GM18861 (cell line): ENCODE measurements around the gene LPXN.
A peak's percentile ranks its signal among the peaks of the same experiment; 100 is the strongest.
"Not testable (repeated sequence)": the region's sequence is repeated elsewhere in the genome, so short reads cannot be mapped to it uniquely, and the experiment has no call there.

Experiments
- ATAC-seq: cut with Tn5 transposase; IDR thresholded peaks from one replicate; pipeline ENCODE4 v1.9.1; 2021; ENCODE audit not compliant: unreplicated experiment

The LPXN gene

GRCh38 chr11:58579192-58580129 is 3.8 kb upstream of the LPXN start:
- ATAC-seq: peak; percentile 32

- ATAC-seq: peak; percentile 19
These were observed 3.1 kb upstream of the LPXN start, which contains the start of gene ZFP91 for GRCh38 chr11:58578635-58579191. TSS of gene ZFP91 (plus strand) at chr11:58579063. CDS start at chr11:58579282, 219 bp downstream.

- no peak for ATAC-seq
These were observed 2.5 kb upstream of the LPXN start for GRCh38 chr11:58578136-58578634.

GRCh38 chr11:58577555-58578135 is 2.0 kb upstream of the LPXN start:
- peak; percentile 43 for ATAC-seq

GRCh38 chr11:58576887-58577471 is 1.3 kb upstream of the LPXN start:
- no peak for ATAC-seq

- no peak for ATAC-seq
These were observed 775 bp downstream of the LPXN start for GRCh38 chr11:58574881-58575280.

- ATAC-seq: peak; percentile 18
These were observed 2.1 kb downstream of the LPXN start for GRCh38 chr11:58573451-58574104.

- ATAC-seq: not testable (repeated sequence)
These were observed 2.8 kb downstream of the LPXN start for GRCh38 chr11:58572906-58573305.

GRCh38 chr11:58567889-58568512 is 7.7 kb downstream of the LPXN start:
- ATAC-seq: peak; percentile 70

GRCh38 chr11:58564231-58564630 is 11.4 kb downstream of the LPXN start:
- ATAC-seq: no peak

GRCh38 chr11:58562375-58562800 is 13.3 kb downstream of the LPXN start:
- peak; percentile 91 for ATAC-seq

- ATAC-seq: no peak
These were observed 14.1 kb downstream of the LPXN start for GRCh38 chr11:58561394-58562098.

- ATAC-seq: no peak
These were observed 14.8 kb downstream of the LPXN start for GRCh38 chr11:58560842-58561241.

- ATAC-seq: no peak
These were observed 26.0 kb downstream of the LPXN start for GRCh38 chr11:58549644-58550043.

GRCh38 chr11:58546841-58547240 is 28.8 kb downstream of the LPXN start:
- no peak for ATAC-seq

- no peak for ATAC-seq
These were observed 43.8 kb downstream of the LPXN start for GRCh38 chr11:58531865-58532341.

- ATAC-seq: no peak
These were observed 45.4 kb downstream of the LPXN start for GRCh38 chr11:58530236-58530635.

- no peak for ATAC-seq
These were observed 48.2 kb downstream of the LPXN start for GRCh38 chr11:58527429-58527828.

GRCh38 chr11:58526721-58527120 is 48.9 kb downstream of the LPXN start:
- ATAC-seq: no peak
